Naive thymus-derived CD4-positive, alpha-beta T cell (primary cell): ENCODE results near the gene VSTM1. TPM values are rescaled to one million over a fixed set of nuclear protein-coding genes. Genes with fewer than 3 reads are reported as not detected.
"Not testable (repeated sequence)": the region's sequence is repeated elsewhere in the genome, so short reads cannot be mapped to it uniquely, and the experiment has no call there.

ENCODE experiments used
- ATAC-seq: fragments of 150-1000 bp; cut with Tn5 transposase; 2 replicates; pipeline ENCODE4 v1.10.0; 2021; ENCODE audit warnings: mild to moderate bottlenecking, moderate library complexity
- CTCF ChIA-PET: fragments of 350-600 bp; sonication (Branson Sonifier 250); formaldehyde crosslinking; loops from one replicate; lab custom pipeline; 2021; ENCODE audit warnings: antibody characterized with exemption; lab: Charles Lee
- POLR2A ChIA-PET: fragments of 350-600 bp; sonication (Branson Sonifier 250); formaldehyde crosslinking; loops from one replicate; lab custom pipeline; 2021; ENCODE audit warnings: antibody characterized with exemption, inconsistent platforms; lab: Charles Lee
- DNase-seq, 9 donors: peaks; one replicate each; pipeline versions ENCODE4 v3.0.0 to v3.0.0-alpha.2; 2020 to 2022; ENCODE audit warnings: mixed read lengths in 1 of 9
- H3K27ac ChIP-seq: one replicate; pipeline ENCODE4 v1.7.0; 2013; ENCODE audit warnings: mild to moderate bottlenecking, low read depth, low read length, moderate library complexity
- H3K27me3 ChIP-seq, 2 donors: one replicate each; pipeline ENCODE4 v1.7.0; 2013; ENCODE audit warnings: low read length in 2 of 2, mild to moderate bottlenecking in 2 of 2, moderate library complexity in 2 of 2; ENCODE audit not compliant: control insufficient read depth in 2 of 2, insufficient read depth in 2 of 2
- H3K36me3 ChIP-seq, 3 experiments: 1 replicate in 2 of 3; 2 replicates in 1 of 3; pipeline ENCODE4 v1.7.0; 2013; ENCODE audit warnings: low read length in 3 of 3, mild to moderate bottlenecking in 3 of 3, moderate library complexity in 1 of 3; ENCODE audit not compliant: insufficient read depth in 3 of 3, control insufficient read depth in 2 of 3
- H3K4me1 ChIP-seq, 2 donors: one replicate each; pipeline ENCODE4 v1.7.0; 2013; ENCODE audit warnings: low read length in 2 of 2, mild to moderate bottlenecking in 2 of 2, moderate library complexity in 1 of 2; ENCODE audit not compliant: control insufficient read depth in 2 of 2, insufficient read depth in 2 of 2
- H3K4me3 ChIP-seq: 2 replicates; pipeline ENCODE4 v1.7.0; 2013; ENCODE audit warnings: mild to moderate bottlenecking, low read length
- H3K9me3 ChIP-seq, 3 experiments: 1 replicate in 2 of 3; 2 replicates in 1 of 3; pipeline ENCODE4 v1.7.0; 2013; ENCODE audit warnings: low read length in 3 of 3; ENCODE audit not compliant: control insufficient read depth in 2 of 3
- H3K27ac Mint-ChIP-seq, 9 donors: one replicate each; pipeline ENCODE4 v1.8.0; 2020 to 2022; ENCODE audit warnings: mixed read lengths in 9 of 9, mild to moderate bottlenecking in 8 of 9, moderate library complexity in 5 of 9, inconsistent platforms in 2 of 9
- H3K27me3 Mint-ChIP-seq, 5 donors: one replicate each; pipeline ENCODE4 v1.8.0; 2021 to 2022; ENCODE audit warnings: mixed read lengths in 5 of 5, mild to moderate bottlenecking in 1 of 5
- H3K36me3 Mint-ChIP-seq, 5 donors: one replicate each; pipeline ENCODE4 v1.8.0; 2020 to 2022; ENCODE audit warnings: mixed read lengths in 5 of 5, mild to moderate bottlenecking in 3 of 5, inconsistent platforms in 1 of 5
- H3K4me1 Mint-ChIP-seq, 7 donors: one replicate each; pipeline ENCODE4 v1.8.0; 2020 to 2022; ENCODE audit warnings: mixed read lengths in 7 of 7, mild to moderate bottlenecking in 3 of 7, inconsistent platforms in 1 of 7
- H3K4me3 Mint-ChIP-seq, 10 donors: one replicate each; pipeline ENCODE4 v1.8.0; 2020 to 2022; ENCODE audit warnings: mild to moderate bottlenecking in 10 of 10, mixed read lengths in 10 of 10, moderate library complexity in 6 of 10, inconsistent platforms in 2 of 10
- H3K9me3 Mint-ChIP-seq, 11 donors: one replicate each; pipeline ENCODE4 v1.8.0; 2020 to 2022; ENCODE audit warnings: mixed read lengths in 11 of 11, mild to moderate bottlenecking in 4 of 11, inconsistent platforms in 1 of 11, moderate library complexity in 1 of 11
- intact Hi-C, 2 donors: fragments of 100-400 bp; cut with micrococcal nuclease; formaldehyde crosslinking; loops; one replicate each; pipeline ENCODE4 v1.15.1; 2023
- polyA plus RNA-seq, 2 donors: library from polyadenylated mRNA; unstranded; fragments of 300-500 nt; fragmentation: Illumina TruSeq; gene quantifications; one replicate each; pipeline ENCODE4 v1.2.3, GENCODE V29; 2021
- total RNA-seq, 6 experiments: library from RNA in 5 of 6; stranded (reverse) in 5 of 6; gene quantifications; 1 replicate in 5 of 6; 2 replicates in 1 of 6; pipeline ENCODE4 v1.2.3 and lab custom pipeline; 2021 to 2026

VSTM1 gene
- total and polyA plus RNA-seq, 7 experiments from 2014 or later = 1.7 to 2.1 TPM; not detected in 5

- ATAC-seq = no peak
- H3K9me3 ChIP-seq = no peaks in the 10 kb centered on the region
- no peak overlapping the region for H3K27ac Mint-ChIP-seq
- no peaks in the 10 kb centered on the region for H3K4me1 ChIP-seq
- ChIA-PET POLR2A (no interaction called here), CTCF (no interaction called here)
- peaks cover 0 to 19% (median 5%) of the 10 kb centered on the region in 11 donors for H3K9me3 Mint-ChIP-seq
- H3K4me1 Mint-ChIP-seq = no peaks in the 10 kb centered on the region
- H3K27ac ChIP-seq = no peak overlapping the region
- H3K4me3 ChIP-seq = no peak overlapping the region
- intact Hi-C loops = no loop called here
- no peaks in the 10 kb centered on the region for H3K36me3 ChIP-seq
- H3K4me3 Mint-ChIP-seq = no peak overlapping the region
- H3K27me3 ChIP-seq = peaks cover 0 to 4% of the 10 kb centered on the region in 2 donors
- no peak for DNase-seq
- peaks cover 0 to 5% (median 0%) of the 10 kb centered on the region in 5 donors for H3K36me3 Mint-ChIP-seq
- peaks cover 0 to 58% (median 50%) of the 10 kb centered on the region in 5 donors for H3K27me3 Mint-ChIP-seq
These were observed 17.9 kb downstream of the VSTM1 start for GRCh38 chr19:54045771-54046170.

DNA sequence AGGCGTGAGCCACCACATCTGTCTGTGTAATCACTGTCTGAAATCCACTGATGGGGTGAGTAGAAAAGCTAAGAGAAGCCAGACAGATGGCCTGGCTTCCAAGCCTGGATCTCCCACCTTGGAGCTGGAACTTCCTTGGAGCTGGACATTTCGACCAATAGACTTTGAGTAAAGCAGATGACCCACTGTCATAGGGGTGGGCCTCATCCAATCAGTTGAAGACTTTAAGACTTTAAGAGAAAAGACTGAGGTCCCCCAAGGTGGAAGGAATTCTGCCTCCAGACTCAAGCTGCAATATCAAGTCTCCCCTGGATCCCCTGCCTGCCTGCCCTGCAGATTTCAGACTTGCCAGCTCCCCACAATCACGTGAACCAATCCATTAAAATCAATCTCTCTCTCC lies 20.7 kb downstream of the VSTM1 start:
- intact Hi-C loops = no loop called here

GRCh38 chr19:54041969-54042606 lies 21.6 kb downstream of the VSTM1 start:
- POLR2A ChIA-PET = no interaction called here
- no peak overlapping the region for H3K4me3 Mint-ChIP-seq
- H3K27ac ChIP-seq = no peak overlapping the region
- H3K4me1 Mint-ChIP-seq = no peaks in the 10 kb centered on the region
- peaks cover 0 to 5% (median 0%) of the 10 kb centered on the region in 11 donors for H3K9me3 Mint-ChIP-seq
- no peak overlapping the region for H3K4me3 ChIP-seq
- no peaks in the 10 kb centered on the region for H3K9me3 ChIP-seq
- intact Hi-C loops = no loop called here
- CTCF ChIA-PET = no interaction called here
- peaks cover 0 to 4% of the 10 kb centered on the region in 2 donors for H3K27me3 ChIP-seq
- no peaks in the 10 kb centered on the region for H3K4me1 ChIP-seq
- H3K36me3 Mint-ChIP-seq = no peaks in the 10 kb centered on the region
- ATAC-seq = no peak
- no peak overlapping the region for H3K27ac Mint-ChIP-seq
- H3K36me3 ChIP-seq = no peaks in the 10 kb centered on the region
- peaks cover 0 to 51% (median 46%) of the 10 kb centered on the region in 5 donors for H3K27me3 Mint-ChIP-seq
- DNase-seq = no peak

More for the DNA sequence above, 20.7 kb downstream of the VSTM1 start:
- ChIA-PET CTCF (interaction anchor here (0.7 to 0.9 kb wide), 3 partner anchors 138 to 250 kb away, joined by 3 to 6 read pairs (median 3); no protein-coding TSS in a partner anchor), POLR2A (no interaction called here)
- Histone ChIP-seq H3K36me3 (no peaks in the 10 kb centered on the region), H3K9me3 (no peaks in the 10 kb centered on the region), H3K4me3 (no peak overlapping the region), H3K4me1 (no peaks in the 10 kb centered on the region), H3K27ac (no peak overlapping the region), H3K27me3 (peaks cover 0 to 4% of the 10 kb centered on the region in 2 donors)
- Mint-ChIP-seq H3K27ac (peak overlapping the region in 1 of 9 donors; percentile 2), H3K4me1 (no peaks in the 10 kb centered on the region), H3K9me3 (peaks cover 0 to 5% (median 0%) of the 10 kb centered on the region in 11 donors), H3K4me3 (no peak overlapping the region), H3K27me3 (peaks cover 0 to 47% (median 41%) of the 10 kb centered on the region in 5 donors), H3K36me3 (no peaks in the 10 kb centered on the region)
- ATAC-seq (no peak), DNase-seq (no peak)

- ChIA-PET CTCF (interaction anchor here (0.6 to 1.5 kb wide), 3 partner anchors 10 to 209 kb away, joined by 3 to 5 read pairs (median 4); no protein-coding TSS in a partner anchor), POLR2A (no interaction called here)
- H3K9me3 ChIP-seq = no peaks in the 10 kb centered on the region
- peaks cover 0 to 39% (median 31%) of the 10 kb centered on the region in 5 donors for H3K27me3 Mint-ChIP-seq
- H3K4me1 ChIP-seq = no peaks in the 10 kb centered on the region
- no peak overlapping the region for H3K27ac ChIP-seq
- H3K36me3 ChIP-seq = no peaks in the 10 kb centered on the region
- H3K4me1 Mint-ChIP-seq = no peaks in the 10 kb centered on the region
- no peaks in the 10 kb centered on the region for H3K36me3 Mint-ChIP-seq
- H3K9me3 Mint-ChIP-seq = peaks cover 0 to 3% (median 0%) of the 10 kb centered on the region in 11 donors
- no peak overlapping the region for H3K4me3 Mint-ChIP-seq
- H3K27ac Mint-ChIP-seq = no peak overlapping the region
- H3K4me3 ChIP-seq = no peak overlapping the region
- peaks cover 0 to 4% of the 10 kb centered on the region in 2 donors for H3K27me3 ChIP-seq
- ATAC-seq = no peak
- intact Hi-C loops = no loop called here
- no peak for DNase-seq
These were observed 23.7 kb downstream of the VSTM1 start for GRCh38 chr19:54040003-54040402.

GRCh38 chr19:54036542-54036941 lies 27.2 kb downstream of the VSTM1 start:
- ATAC-seq, H3K9me3 Mint-ChIP-seq, POLR2A ChIA-PET, H3K27ac ChIP-seq, H3K27me3 ChIP-seq, H3K4me1 Mint-ChIP-seq, intact Hi-C loops, H3K27ac Mint-ChIP-seq, H3K4me3 ChIP-seq, H3K36me3 ChIP-seq, CTCF ChIA-PET, H3K36me3 Mint-ChIP-seq, DNase-seq, H3K9me3 ChIP-seq, H3K4me1 ChIP-seq, H3K4me3 Mint-ChIP-seq: not testable (repeated sequence)
- peaks cover 2 to 27% (median 16%) of the 10 kb centered on the region in 5 donors for H3K27me3 Mint-ChIP-seq

DNA sequence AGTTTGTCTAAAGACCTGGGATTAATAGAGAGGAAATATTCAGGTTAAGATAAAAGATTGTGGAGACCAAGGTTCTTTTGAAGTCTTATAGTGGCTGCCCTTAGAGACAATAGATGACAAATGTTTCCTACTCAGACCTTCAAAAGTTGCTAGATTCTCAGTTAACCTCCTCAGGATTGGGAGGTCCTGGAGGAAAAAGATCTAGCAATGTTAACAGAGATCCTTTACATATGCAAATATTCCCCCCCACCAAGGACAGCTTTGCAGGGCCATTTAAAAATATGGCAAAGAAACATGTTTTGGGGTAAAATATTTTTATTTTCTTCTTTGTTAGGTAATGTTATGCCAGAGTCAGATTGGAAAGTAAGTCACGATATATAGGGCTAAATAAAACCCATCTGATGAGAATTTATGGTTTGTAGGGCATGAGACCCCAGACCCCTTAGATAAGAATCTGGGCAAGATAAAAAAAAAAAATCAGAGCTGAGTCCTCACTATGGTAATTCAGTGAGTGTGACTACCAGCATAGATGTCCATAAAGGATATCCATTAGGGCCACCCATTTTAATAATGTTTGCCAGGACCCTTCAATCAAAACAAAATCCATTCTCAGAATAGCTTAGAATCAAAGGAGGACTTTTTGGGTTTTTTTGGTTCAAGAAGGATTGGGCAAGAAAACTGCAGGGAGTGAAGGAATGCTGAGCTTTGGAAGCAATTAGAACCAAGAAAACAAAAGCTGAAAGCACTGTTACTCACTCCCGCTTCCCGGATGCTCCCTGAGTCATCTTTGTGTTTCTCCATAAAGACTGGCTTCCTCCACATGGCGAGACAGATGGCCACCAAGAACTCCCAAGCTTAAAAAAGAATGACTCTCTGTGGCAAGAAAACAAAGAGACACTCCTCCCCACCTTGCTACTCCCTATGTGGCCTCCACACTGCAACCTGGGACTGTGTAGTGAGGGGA lies 28.2 kb downstream of the VSTM1 start:
- intact Hi-C loops = no loop called here
- Mint-ChIP-seq H3K4me1 (peaks cover 0 to 5% (median 0%) of the 10 kb centered on the region in 7 donors), H3K27me3 (peaks cover 2 to 32% (median 25%) of the 10 kb centered on the region in 5 donors), H3K27ac (no peak overlapping the region), H3K36me3 (no peaks in the 10 kb centered on the region), H3K9me3 (peaks cover 0 to 2% (median 0%) of the 10 kb centered on the region in 11 donors), H3K4me3 (no peak overlapping the region)
- ATAC-seq (no peak), DNase-seq (no peak)
- Histone ChIP-seq H3K27ac (no peak overlapping the region), H3K27me3 (no peaks in the 10 kb centered on the region), H3K9me3 (no peaks in the 10 kb centered on the region), H3K4me3 (no peak overlapping the region), H3K36me3 (no peaks in the 10 kb centered on the region), H3K4me1 (no peaks in the 10 kb centered on the region)
- ChIA-PET POLR2A (no interaction called here), CTCF (interaction anchor here (0.6 to 1.6 kb wide), 4 partner anchors 12 to 1550 kb away, joined by 3 to 4 read pairs (median 3); no protein-coding TSS in a partner anchor)
